ENCODE data around the gene ANGEL1.

The ANGEL1 gene

DNA sequence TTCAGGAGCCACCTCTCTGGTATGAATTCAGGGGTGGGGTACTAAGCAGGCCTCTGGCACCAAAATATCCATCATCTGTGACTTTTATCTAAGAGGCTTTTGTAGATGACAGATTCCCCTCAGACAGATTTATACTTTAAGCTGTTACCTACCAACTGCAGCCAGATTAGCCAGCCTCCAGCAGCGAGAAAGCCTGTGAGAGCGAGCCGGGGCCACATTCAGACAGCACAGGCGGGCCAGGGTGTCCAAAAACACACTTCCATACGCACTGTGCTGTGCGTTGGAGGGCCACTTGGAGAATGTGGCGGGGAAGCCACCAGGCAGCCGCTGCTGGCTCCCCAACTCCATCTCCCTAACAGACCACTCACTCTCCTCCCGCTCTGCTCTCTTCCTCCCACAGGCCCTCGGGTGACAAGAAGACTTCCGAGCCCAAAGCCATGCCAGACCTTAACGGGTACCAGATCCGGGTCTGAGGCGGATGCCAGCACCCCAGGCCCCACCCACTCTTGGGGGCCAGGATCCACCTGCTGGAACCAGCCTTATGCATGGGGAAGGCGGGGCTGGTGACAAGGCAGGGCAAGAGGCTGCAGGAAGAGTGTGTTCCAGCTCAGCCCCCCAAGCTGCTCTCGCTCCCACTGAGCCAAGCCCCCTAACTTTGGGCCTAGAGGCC lies 34.0 kb downstream of the ANGEL1 start:
- no peak for DNase-seq

- no peak for DNase-seq
These were observed 35.0 kb downstream of the ANGEL1 start for GRCh38 chr14:76777721-76778120.

- no peak for DNase-seq
These were observed 36.0 kb downstream of the ANGEL1 start for GRCh38 chr14:76776428-76777251.

- no peak for DNase-seq
These were observed 36.8 kb downstream of the ANGEL1 start for GRCh38 chr14:76775695-76776427.

- no peak for DNase-seq
These were observed 37.6 kb downstream of the ANGEL1 start for GRCh38 chr14:76774821-76775694.

GRCh38 chr14:76773956-76774820 lies 38.5 kb downstream of the ANGEL1 start:
- DNase-seq = no peak

- no peak for DNase-seq
These were observed 39.3 kb downstream of the ANGEL1 start for GRCh38 chr14:76773188-76773885.

DNA sequence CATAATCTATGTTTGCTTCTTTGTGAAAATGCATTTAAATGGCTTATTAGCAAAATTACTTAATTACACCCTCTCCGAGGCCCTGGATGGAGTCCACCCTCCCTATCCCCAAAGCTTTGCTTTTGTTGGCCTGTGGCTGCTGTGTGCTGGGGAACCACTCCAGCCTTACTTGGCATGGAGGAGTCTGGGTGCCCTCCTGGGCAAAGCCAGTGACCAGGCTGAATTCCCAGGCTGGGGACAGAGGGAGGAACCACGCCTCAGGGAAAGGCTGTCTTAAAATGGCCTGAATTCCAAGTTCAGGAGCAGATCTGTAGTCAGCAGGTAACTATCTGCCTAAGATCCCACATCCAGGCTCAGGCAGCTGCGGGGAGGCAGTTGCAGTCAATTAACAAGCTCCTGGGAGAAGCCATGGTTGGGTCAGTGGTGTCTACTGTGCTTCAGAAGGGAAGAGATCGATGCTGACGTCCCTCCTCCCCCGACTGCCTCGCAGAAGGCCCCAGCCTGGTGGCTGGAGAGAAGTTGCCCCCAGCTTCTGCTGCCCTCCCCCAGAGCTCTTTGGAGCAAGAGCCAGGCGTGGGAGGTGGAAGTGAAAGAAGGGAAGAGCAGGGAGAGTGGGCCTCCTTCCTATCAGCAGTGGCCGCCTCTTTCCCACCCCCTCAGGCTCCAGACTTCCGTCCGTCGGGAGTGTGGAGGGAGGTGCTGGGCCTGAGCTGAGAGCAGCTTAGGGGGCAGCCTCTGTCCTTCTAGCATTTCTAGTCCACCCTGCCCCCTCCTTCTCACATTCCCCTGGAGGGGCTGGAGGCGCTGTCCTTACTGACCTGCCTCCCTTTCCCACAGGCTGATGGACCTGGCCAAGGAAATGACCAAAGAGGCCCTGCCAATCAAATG lies 40.1 kb downstream of the ANGEL1 start:
- DNase-seq = no peak

DNA sequence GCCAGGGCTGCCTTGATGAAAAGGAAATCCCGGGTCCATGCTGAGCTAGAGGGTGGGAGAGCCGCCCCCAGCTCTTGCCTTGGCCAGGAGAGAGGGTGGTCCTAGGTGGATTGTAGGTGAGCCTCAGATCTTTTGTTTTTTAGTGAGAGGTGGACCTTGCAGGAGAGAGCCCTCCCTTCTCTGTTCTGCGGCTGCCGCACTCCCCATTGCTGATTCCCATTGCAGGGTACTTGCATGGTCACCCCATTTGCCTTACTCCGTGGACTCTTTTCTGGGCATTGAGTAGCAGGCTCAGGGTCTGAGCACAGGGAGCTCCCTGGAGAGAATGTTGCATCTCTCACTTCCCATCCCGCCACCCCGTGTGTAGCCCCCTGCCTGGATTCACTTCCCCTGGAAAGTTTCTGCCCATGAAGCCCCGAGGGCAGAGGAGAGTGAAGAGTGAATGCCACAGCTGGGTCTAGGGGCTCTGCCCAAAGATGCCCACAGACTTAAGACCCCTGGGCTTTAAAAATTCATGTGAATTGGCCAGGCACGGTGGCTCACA lies 41.2 kb downstream of the ANGEL1 start:
- DNase-seq = no peak

DNA sequence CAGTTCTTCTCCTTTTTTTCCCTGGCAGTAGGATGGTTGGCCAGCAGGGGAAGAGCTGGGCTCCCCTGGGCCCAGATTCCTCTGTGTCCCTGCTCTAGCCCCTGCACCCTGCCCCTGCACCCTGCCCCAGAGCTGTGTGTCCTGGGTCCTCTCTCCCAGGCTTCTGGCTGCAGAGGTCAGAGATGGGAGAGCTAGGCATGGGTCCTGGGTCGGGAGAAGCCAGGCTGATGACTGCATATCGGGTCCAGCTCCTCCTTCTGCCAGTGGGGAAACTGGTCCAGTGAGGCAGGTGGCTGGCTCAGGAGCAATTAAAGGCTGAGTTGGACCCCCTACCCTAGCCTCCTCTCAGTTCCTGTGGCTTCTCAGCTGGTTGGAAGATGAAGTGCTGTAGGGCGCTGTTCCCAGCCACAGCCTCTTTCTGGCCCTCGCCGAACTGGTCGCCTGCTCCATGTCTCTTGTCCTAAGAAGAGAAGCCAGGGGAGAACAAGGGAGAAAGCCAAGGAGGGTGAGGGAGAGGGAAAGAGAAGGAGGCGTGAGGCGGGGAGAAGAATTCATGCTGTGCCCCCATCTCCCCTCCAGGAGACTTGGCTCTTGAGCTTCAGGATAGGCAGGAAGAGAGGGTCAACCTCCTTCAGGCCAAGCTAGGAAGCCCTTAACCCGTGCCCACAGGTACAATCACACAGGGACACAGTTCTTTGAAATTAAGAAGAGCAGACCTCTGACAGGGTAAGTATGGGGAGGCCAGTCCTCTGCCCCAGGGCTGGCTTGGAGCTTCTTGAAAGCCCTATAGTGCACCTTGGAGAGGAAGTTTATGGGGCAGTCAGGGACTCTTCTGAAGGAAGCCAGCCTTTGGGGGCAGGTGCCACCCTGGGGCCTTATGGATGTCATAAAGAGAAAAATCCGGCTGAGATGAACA lies 41.9 kb downstream of the ANGEL1 start:
- no peak for DNase-seq

DNA sequence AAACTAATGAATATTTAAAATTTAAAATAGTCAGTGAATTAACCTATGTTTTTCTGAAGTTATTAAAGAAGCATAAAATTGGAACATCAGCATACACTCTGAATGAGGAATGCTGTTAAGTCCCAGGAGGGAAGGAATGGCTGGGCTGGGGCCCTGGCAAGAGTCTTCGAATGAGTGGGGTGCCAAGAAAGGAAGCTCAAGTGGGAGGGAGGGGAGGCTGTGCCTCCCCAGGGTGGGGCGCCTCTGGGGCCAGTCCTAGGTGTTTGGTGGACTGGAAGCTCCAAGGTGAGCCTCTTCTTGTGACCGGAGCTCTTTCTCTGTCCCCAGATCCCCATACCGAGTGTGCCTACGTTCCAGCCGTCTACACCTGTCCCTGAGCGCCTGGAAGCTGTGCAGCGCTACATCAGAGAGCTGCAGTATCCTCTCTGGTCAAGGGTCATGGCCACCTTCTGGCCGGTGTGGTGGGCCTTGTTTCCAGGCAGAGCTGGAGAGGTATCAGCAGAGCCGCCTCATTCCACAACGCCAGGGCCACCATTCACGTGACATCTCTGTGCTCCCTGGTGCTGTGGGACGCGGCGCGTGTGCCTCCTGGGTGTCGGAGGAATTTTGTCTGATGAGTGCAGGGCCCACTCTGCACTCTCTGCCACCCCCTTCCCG lies 42.9 kb downstream of the ANGEL1 start:
- no peak for DNase-seq

GRCh38 chr14:76768671-76769500 lies 43.8 kb downstream of the ANGEL1 start:
- no peak for DNase-seq

DNA sequence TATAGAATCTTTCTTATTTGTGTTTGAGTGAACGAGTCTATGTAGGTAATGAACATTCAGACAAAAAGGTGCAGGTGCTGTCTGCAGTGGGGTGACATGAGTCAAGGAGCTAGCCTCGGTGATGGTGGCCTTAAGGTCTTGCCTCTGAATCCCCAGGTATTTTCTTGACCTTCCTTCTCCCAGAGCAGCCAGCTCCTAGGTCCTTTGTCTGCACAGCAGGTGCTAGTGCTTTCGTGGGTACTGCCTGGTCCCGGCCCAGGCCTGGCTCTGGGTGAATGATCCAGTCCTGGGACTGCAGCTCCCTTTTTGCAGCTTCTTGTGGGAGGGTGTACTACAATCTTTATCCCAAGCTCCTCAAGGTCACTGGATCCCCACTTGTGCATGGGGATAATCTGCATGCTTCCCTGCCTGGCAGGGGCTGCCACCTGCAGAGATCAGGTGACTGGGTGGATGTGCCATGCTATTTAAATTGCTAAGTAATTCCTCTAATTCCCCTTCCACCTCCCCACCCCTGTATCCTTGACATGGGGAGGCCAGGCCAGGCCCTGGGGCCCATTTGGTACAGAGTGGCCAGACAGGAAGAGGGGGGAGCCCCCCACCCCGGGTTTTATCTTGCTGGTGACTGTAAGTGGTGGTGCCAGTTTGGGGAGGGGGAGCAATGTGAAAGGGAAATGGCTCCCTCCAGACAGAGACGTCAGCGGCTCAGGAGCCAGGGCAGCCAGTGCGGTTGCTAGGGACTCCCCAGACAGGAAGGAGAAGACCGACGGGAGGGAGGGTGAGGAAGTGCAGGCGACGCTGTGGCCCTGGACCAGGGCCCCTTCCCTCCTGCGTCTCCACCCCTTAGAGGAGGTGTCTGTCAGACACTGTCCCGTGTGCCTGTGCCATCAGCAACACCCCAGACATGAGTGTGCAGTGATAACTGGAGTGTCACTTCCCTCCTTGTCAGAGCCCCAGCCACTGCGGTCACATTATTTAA lies 44.7 kb downstream of the ANGEL1 start:
- peak; percentile 57 for DNase-seq

DNA sequence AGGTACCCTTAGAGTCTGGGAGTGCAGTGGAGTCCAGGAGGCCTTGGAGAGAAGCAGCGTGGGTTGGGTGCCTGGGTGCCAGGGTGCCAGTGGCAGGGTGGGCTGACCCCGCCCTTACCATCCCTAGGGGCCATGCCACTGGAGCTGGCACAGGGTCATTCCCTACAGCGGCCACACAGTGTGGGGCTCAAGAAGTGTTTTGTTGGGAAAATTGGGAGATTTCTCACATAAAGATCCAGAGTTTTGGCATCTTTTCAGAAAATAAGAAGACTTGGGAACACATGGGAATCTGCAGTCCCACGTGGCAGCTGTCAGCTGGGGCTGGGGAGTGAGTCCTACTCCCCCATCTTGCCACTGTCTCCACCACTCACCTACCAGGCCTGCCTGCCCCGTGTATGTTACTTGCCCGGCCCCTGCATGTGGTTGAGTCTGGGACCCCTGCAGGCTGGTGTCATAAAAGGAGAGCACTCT lies 47.2 kb downstream of the ANGEL1 start:
- no peak for DNase-seq
